GM19467 (cell line): ENCODE measurements around the gene OR2T2.
"Not testable (repeated sequence)": the region's sequence is repeated elsewhere in the genome, so short reads cannot be mapped to it uniquely, and the experiment has no call there.

ENCODE experiments used
- ATAC-seq: cut with Tn5 transposase; IDR thresholded peaks from one replicate; pipeline ENCODE4 v1.9.1; 2021; ENCODE audit warnings: mild to moderate bottlenecking, moderate library complexity; ENCODE audit not compliant: unreplicated experiment

The OR2T2 gene

GRCh38 chr1:248449821-248450465, 4.5 kb downstream of the OR2T2 start:
- ATAC-seq = not testable (repeated sequence)

DNA sequence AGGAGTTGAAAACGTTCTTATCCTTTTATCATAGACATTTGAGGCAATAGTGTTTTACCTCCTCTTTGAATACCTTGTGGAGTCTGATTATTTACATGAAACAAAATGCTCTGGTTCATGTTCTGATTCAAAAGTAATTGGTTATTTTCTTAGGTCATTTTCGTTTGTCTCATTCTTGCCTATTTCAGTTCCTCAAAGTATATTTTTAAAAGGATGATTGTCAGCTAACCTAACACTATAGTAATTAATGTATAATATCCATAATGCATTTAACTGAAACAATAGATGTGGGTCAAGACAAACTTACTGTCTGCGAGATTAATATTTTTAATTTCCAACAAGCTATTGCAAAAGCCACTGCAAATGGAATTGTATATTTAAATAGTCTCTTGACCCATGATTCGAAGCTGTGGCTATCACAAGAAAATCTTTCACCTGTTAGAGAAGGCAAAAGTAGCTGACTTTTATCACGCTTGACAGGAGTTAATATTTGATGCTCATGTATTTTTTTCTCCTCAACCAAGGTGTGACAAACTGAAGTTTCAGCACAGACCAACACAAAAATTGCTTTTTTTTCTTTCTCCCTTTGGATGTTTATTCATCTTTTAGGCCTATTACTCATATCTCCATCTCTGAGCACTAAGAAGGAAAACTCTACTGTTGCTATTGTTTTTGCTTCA, 5.2 kb downstream of the OR2T2 start:
- ATAC-seq = peak; percentile 51

DNA sequence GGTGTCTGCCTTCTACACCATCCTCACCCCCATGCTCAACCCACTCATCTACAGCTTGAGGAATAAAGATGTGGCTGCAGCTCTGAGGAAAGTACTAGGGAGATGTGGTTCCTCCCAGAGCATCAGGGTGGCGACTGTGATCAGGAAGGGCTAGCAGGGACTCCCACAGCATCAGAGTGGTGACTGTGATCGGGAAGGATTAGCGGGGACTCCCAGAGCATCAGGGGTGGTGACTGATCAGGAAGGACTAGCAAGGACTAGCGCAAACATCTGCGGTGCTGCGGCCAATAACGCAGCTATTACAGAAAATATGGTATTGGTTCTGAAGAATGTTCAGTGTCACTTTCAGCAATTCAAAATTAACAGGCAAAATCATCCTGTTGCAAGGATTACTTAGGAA, 8.2 kb downstream of the OR2T2 start:
- not testable (repeated sequence) for ATAC-seq

DNA sequence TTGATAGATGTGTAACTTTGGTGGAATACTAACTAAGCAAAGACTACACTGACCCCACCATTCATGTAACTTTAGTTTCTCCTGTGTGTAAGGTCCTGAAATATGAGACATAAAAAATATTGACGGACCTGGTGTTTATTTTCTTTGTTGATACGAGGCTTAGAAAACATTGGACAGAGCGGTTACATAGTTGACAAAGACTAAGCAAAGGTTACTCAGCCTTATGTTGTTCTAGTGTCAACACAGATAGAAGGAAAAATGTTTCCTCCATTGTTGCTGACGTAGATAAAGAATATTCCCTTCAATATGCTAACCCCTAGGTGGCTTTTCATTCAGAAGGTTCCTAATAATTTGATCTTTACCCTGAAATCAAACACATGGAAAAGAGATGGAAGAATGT, 9.6 kb downstream of the OR2T2 start:
- not testable (repeated sequence) for ATAC-seq

GRCh38 chr1:248456635-248457034, 11.2 kb downstream of the OR2T2 start:
- ATAC-seq = not testable (repeated sequence)

DNA sequence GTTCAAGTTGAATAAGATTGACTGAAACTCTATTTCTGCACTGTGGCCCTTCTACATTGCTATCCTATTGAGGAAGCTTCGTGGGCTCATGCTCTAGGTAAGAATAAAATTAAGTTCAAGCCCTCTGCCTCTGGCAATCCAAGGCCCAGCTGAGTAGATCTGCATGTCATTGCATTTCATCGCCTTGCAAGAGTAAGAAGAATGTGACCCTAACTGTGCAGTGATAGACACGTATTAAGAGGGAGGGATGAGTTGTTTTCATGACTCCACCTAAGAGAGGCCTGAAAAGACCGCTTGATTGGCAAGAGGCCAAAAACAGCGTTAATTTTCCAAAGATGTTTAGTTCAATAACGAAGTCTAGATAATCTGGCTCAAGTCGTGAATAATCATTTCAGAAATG, 13.7 kb downstream of the OR2T2 start:
- not testable (repeated sequence) for ATAC-seq

DNA sequence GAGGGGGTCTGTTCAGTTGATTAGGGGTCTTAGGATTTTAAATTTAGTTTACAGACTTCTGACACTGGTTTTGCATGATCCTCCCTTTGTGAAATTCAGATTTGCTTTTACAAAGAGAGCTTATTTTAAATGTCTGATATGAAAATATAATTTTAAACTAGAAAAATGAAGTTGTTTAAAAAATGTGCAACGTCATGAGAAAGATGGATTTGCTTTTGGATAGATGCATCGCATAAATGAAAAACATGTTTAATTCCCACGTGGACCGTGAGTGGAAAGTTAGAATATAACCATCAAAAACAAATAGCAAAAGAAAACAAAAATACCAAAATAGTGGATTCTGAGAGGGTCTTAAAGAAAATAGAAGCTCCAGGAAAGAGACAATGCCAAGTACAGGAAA, 25.7 kb downstream of the OR2T2 start:
- no peak for ATAC-seq

GRCh38 chr1:248472111-248472510, 26.7 kb downstream of the OR2T2 start:
- not testable (repeated sequence) for ATAC-seq

DNA sequence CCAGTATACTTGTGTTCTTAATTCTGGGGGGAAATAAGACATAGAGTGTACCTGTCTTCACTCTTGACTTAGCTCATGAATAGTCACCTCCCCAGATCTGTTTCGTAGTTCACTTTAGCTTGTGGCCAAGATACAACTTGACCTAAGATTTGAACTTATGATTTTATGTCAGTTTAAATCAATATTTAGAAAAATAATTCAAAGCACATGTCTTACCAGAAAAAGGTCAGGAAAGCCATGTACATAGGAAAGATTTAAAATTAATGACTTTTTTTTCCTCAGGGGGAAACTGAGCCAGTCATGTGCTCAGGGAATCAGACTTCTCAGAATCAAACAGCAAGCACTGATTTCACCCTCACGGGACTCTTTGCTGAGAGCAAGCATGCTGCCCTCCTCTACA, 27.6 kb downstream of the OR2T2 start, which contains the start of gene OR2T3:
Gene OR2T3, plus strand, starts transcription at position 301 of the 400 bp plus-strand sequence. Its CDS starts 0 bp downstream, at position 301.
- ATAC-seq = not testable (repeated sequence)

GRCh38 chr1:248475660-248476059, 30.2 kb downstream of the OR2T2 start:
- peak; percentile 54 for ATAC-seq

GRCh38 chr1:248481686-248482579, 36.5 kb downstream of the OR2T2 start:
- peak; percentile 75 for ATAC-seq

DNA sequence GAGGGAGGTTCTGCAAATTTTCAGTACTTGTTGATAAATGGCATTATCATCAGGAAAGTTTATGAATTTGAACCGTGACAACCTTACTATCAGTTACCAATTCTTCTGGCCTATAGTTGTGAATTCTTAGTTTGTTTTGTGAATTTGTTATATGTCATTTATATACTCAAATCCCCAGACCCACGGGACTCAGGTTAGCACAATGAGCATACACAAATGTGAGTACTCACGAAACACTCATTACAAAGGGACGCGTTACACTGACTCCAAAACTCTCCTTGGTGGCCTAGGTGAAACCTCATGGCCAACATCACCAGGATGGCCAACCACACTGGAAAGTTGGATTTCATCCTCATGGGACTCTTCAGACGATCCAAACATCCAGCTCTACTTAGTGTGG, 42.9 kb downstream of the OR2T2 start, which contains the start of gene OR2T5:
Gene OR2T5, plus strand, starts transcription at position 301 of the 400 bp plus-strand sequence. Its CDS starts 0 bp downstream, at position 301.
- not testable (repeated sequence) for ATAC-seq

GRCh38 chr1:248496661-248497060, 51.2 kb downstream of the OR2T2 start:
- ATAC-seq = not testable (repeated sequence)

- ATAC-seq = not testable (repeated sequence)
Measured at GRCh38 chr1:248500305-248501035, 55.0 kb downstream of the OR2T2 start.
